GM12801 (cell line): ENCODE data around the gene GGCT.

Experiments
- CTCF ChIP-seq: IDR thresholded peaks from one replicate; pipeline ENCODE4 v1.5.1; 2011; ENCODE audit warnings: control low read depth; ENCODE audit not compliant: insufficient read length; ENCODE audit errors: extremely low read depth

GGCT gene

GRCh38 chr7:30468041-30468440 is 36.6 kb downstream of the GGCT start:
- TF ChIP-seq CTCF, result no peak

GRCh38 chr7:30467271-30467670 is 37.4 kb downstream of the GGCT start:
- no peak for TF ChIP-seq CTCF

- no peak for TF ChIP-seq CTCF
Observed at GRCh38 chr7:30466266-30466665, 38.4 kb downstream of the GGCT start.

GRCh38 chr7:30465811-30466180 is 38.8 kb downstream of the GGCT start:
- TF ChIP-seq CTCF, result no peak

GRCh38 chr7:30465046-30465810 is 39.4 kb downstream of the GGCT start:
- no peak for TF ChIP-seq CTCF

GRCh38 chr7:30464231-30464671 is 40.4 kb downstream of the GGCT start:
- no peak for TF ChIP-seq CTCF

GRCh38 chr7:30463405-30464145 is 41.1 kb downstream of the GGCT start:
- no peak for TF ChIP-seq CTCF
